T-cell (primary cell): ENCODE measurements around the gene AMELX. TPM values are rescaled to one million over a fixed set of nuclear protein-coding genes. Genes with fewer than 3 reads are reported as not detected.

Source experiments
- ATAC-seq, 4 experiments: fragments of 200-7000 bp in 3 of 4; fragments of 150-1000 bp in 1 of 4; cut with Tn5 transposase; replicated peaks in 1 of 4; 1 replicate in 3 of 4; 2 replicates in 1 of 4; pipeline ENCODE4 v1.10.0; 2021; ENCODE audit warnings: moderate library complexity in 3 of 4, mild to moderate bottlenecking in 2 of 4, moderate number of reproducible peaks in 1 of 4
- CTCF ChIA-PET, 2 donors: fragments of 300-600 bp; sonication (Branson Sonifier 250); formaldehyde crosslinking; loops; one replicate each; lab custom pipeline; 2022; ENCODE audit warnings: antibody characterized with exemption in 2 of 2; lab: Charles Lee
- POLR2A ChIA-PET, 2 donors: fragments of 300-600 bp; sonication (Branson Sonifier 250); formaldehyde crosslinking; loops; one replicate each; lab custom pipeline; 2022; ENCODE audit warnings: antibody characterized with exemption in 2 of 2; lab: Charles Lee
- DNase-seq, 35 experiments: peaks; one replicate each; pipeline versions ENCODE4 v3.0.0 to v3.0.0-alpha.2; 2013 to 2023
- H3K27ac ChIP-seq: one replicate; pipeline ENCODE4 v1.5.1; 2013; ENCODE audit warnings: low read length
- H3K27me3 ChIP-seq, 2 experiments: replicated peaks in 1 of 2; 1 replicate in 1 of 2; 2 replicates in 1 of 2; pipeline versions ENCODE4 v1.6.1 to v1.7.0; 2013; ENCODE audit warnings: low read length in 1 of 2, mixed read lengths in 1 of 2; ENCODE audit not compliant: control insufficient read depth in 2 of 2, insufficient read depth in 2 of 2; ENCODE audit errors: extremely low read depth in 1 of 2
- H3K36me3 ChIP-seq, 2 donors: 1 replicate in 1 of 2; 2 replicates in 1 of 2; pipeline versions ENCODE4 v1.6.1 to v1.7.0; 2013; ENCODE audit warnings: low read length in 1 of 2; ENCODE audit not compliant: control insufficient read depth in 2 of 2, insufficient read depth in 1 of 2; ENCODE audit errors: extremely low read depth in 1 of 2
- H3K4me1 ChIP-seq, 2 experiments: 1 replicate in 1 of 2; 2 replicates in 1 of 2; pipeline versions ENCODE4 v1.6.1 to v1.7.0; 2013; ENCODE audit warnings: low read length in 2 of 2, mixed read lengths in 1 of 2; ENCODE audit not compliant: insufficient read depth in 2 of 2, control insufficient read depth in 1 of 2; ENCODE audit errors: extremely low read depth in 1 of 2
- H3K4me3 ChIP-seq, 2 donors: 1 replicate in 1 of 2; 2 replicates in 1 of 2; pipeline versions ENCODE4 v1.5.1 to v1.7.0; 2013; ENCODE audit warnings: mild to moderate bottlenecking in 2 of 2, low read length in 1 of 2, moderate library complexity in 1 of 2; ENCODE audit not compliant: control insufficient read depth in 1 of 2; ENCODE audit errors: extremely low read depth in 1 of 2
- H3K9me3 ChIP-seq: 2 replicates; pipeline ENCODE4 v1.7.0; 2013
- H3K27ac Mint-ChIP-seq, 2 donors: one replicate each; pipeline ENCODE4 v1.8.0; 2020 to 2021; ENCODE audit warnings: mild to moderate bottlenecking in 2 of 2, mixed read lengths in 2 of 2
- H3K27me3 Mint-ChIP-seq, 2 donors: one replicate each; pipeline ENCODE4 v1.8.0; 2021 to 2022; ENCODE audit warnings: mixed read lengths in 2 of 2
- H3K36me3 Mint-ChIP-seq: one replicate; pipeline ENCODE4 v1.8.0; 2021; ENCODE audit warnings: mixed read lengths
- H3K4me1 Mint-ChIP-seq, 3 donors: one replicate each; pipeline ENCODE4 v1.8.0; 2020 to 2022; ENCODE audit warnings: mixed read lengths in 3 of 3, mild to moderate bottlenecking in 1 of 3
- H3K4me3 Mint-ChIP-seq, 3 donors: one replicate each; pipeline ENCODE4 v1.8.0; 2020 to 2022; ENCODE audit warnings: mild to moderate bottlenecking in 3 of 3, mixed read lengths in 3 of 3, moderate library complexity in 3 of 3
- H3K9me3 Mint-ChIP-seq, 3 donors: one replicate each; pipeline ENCODE4 v1.8.0; 2020 to 2022; ENCODE audit warnings: mixed read lengths in 3 of 3
- WGBS: methylation state at CpG from one replicate; pipeline ENCODE4 v1.1.5; 2013; ENCODE audit warnings: missing lambda C conversion rate; ENCODE audit not compliant: insufficient coverage; 5-methylcytosine and 5-hydroxymethylcytosine counted together
- total RNA-seq, 35 experiments: library from RNA in 6 of 35; stranded (reverse) in 6 of 35; fragments of 120-200 nt in 1 of 35; gene quantifications; one replicate each; pipeline versions ENCODE4 v1.2.1 to v1.2.4 and lab custom pipeline; 2013 to 2026

Gene AMELX
- total RNA-seq, 5 donors from 2014 or later (not counting 1 experiment from before 2014, with no cell fraction given), result not detected

- no peaks in the 10 kb centered on the region for H3K4me1 ChIP-seq
- H3K4me3 ChIP-seq, result no peak overlapping the region
- CTCF ChIA-PET, result no interaction called here
- H3K9me3 Mint-ChIP-seq, result peaks cover 0 to 7% (median 0%) of the 10 kb centered on the region in 3 donors
- no peak overlapping the region for H3K27ac Mint-ChIP-seq
- no peaks in the 10 kb centered on the region for H3K9me3 ChIP-seq
- no peaks in the 10 kb centered on the region for H3K4me1 Mint-ChIP-seq
- WGBS, result no CpG with 5 or more reads among the region's 1 CpG
- peaks cover 0 to 10% of the 10 kb centered on the region in 2 donors for H3K27me3 Mint-ChIP-seq
- DNase-seq (no peak), ATAC-seq (no peak)
- no peaks in the 10 kb centered on the region for H3K36me3 Mint-ChIP-seq
- H3K4me3 Mint-ChIP-seq, result no peak overlapping the region
- POLR2A ChIA-PET, result no interaction called here
- no peak overlapping the region for H3K27ac ChIP-seq
- no peaks in the 10 kb centered on the region for H3K36me3 ChIP-seq
- H3K27me3 ChIP-seq, result no peaks in the 10 kb centered on the region
Measured at GRCh38 chrX:11261260-11261659, 32.0 kb upstream of the AMELX start.

DNA sequence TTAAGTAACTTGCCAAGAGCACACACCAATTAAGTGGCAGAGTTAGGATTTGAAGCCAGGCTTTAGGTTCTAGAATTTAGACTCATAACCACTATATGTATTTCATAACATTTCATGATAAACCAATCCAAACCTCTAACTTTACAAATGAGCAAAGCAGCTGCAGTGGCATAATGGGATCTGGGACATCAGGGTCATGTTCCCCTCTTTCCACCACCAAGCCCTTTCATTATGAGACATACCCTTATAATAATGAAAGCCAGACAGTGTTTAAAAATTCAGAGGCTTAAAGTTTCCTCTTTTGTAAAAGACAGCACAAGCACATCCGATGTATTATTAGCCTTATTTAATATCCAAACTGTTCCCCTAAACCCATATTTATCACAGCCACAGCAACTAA is 28.3 kb upstream of the AMELX start:
- ChIA-PET POLR2A (no interaction called here), CTCF (no interaction called here)
- WGBS, result no CpG with 5 or more reads among the region's 1 CpG

DNA sequence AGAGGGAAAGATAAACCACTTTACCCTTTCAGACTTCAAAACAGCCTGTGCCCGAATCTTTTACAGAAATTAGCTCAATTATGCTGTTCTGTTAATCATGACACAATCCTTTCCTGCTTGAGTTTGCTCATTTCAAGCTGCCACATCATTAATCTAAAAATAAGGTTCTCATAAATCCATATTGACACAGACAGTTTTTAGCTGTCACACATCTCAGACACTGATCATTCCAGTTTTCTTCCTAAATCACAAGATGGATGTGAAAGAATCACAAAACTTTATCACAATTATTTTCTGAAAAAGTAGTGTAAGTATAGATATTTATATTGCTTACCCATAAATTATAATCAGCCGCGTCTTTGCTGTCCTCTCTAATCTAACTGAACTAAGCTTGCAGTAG is 27.9 kb upstream of the AMELX start:
- WGBS, result no CpG with 5 or more reads among the region's 3 CpGs
- no peak overlapping the region for H3K27ac Mint-ChIP-seq
- POLR2A ChIA-PET, result no interaction called here

More for the DNA sequence above, 28.3 kb upstream of the AMELX start:
- Histone ChIP-seq H3K9me3 (no peaks in the 10 kb centered on the region), H3K36me3 (no peaks in the 10 kb centered on the region), H3K27me3 (no peaks in the 10 kb centered on the region), H3K27ac (no peak overlapping the region), H3K4me3 (no peak overlapping the region), H3K4me1 (no peaks in the 10 kb centered on the region)
- Mint-ChIP-seq H3K4me1 (no peaks in the 10 kb centered on the region), H3K36me3 (no peaks in the 10 kb centered on the region), H3K27me3 (peaks cover 0 to 9% of the 10 kb centered on the region in 2 donors), H3K4me3 (no peak overlapping the region), H3K27ac (no peak overlapping the region), H3K9me3 (peaks cover 0 to under 1% (median 0%) of the 10 kb centered on the region in 3 donors)
- no peak for DNase-seq
- ATAC-seq, result no peak

DNA sequence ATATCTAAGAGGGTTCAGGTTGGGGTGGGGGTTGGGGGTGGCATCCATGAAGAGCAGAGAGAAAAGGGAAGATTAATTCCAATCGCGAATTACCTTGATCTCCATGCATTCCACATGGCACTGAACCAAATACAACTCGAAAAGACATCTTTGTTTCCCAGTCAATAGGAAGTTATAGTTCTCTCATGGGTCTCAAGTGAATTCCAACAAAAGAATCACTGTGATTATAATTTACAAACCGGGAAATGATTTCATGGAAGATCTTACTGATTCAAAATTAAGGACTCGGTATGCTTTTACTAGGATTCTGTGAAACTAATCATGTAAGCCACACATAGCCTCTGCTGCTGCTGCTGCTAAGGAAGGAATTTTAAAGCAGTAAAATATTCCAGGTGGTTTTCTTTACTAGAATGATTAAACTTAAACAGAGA is 26.6 kb upstream of the AMELX start:
- H3K27ac Mint-ChIP-seq, result no peak overlapping the region
- no CpG with 5 or more reads among the region's 5 CpGs for WGBS
- Histone ChIP-seq H3K4me3 (no peak overlapping the region), H3K36me3 (no peaks in the 10 kb centered on the region), H3K27me3 (no peaks in the 10 kb centered on the region), H3K4me1 (no peaks in the 10 kb centered on the region), H3K9me3 (no peaks in the 10 kb centered on the region), H3K27ac (no peak overlapping the region)
- no peak overlapping the region for H3K4me3 Mint-ChIP-seq
- no peaks in the 10 kb centered on the region for H3K4me1 Mint-ChIP-seq
- no peak for DNase-seq
- no peak for ATAC-seq
- ChIA-PET POLR2A (no interaction called here), CTCF (no interaction called here)
- H3K36me3 Mint-ChIP-seq, result no peaks in the 10 kb centered on the region
- H3K9me3 Mint-ChIP-seq, result no peaks in the 10 kb centered on the region
- H3K27me3 Mint-ChIP-seq, result peaks cover 0 to 5% of the 10 kb centered on the region in 2 donors

More for the DNA sequence above, 27.9 kb upstream of the AMELX start:
- Mint-ChIP-seq H3K9me3 (no peaks in the 10 kb centered on the region), H3K27me3 (peaks cover 0 to 5% of the 10 kb centered on the region in 2 donors), H3K4me1 (no peaks in the 10 kb centered on the region), H3K36me3 (no peaks in the 10 kb centered on the region), H3K4me3 (no peak overlapping the region)
- Histone ChIP-seq H3K4me3 (no peak overlapping the region), H3K27me3 (no peaks in the 10 kb centered on the region), H3K27ac (no peak overlapping the region), H3K36me3 (no peaks in the 10 kb centered on the region), H3K9me3 (no peaks in the 10 kb centered on the region), H3K4me1 (no peaks in the 10 kb centered on the region)
- no peak for DNase-seq
- no peak for ATAC-seq
- CTCF ChIA-PET, result no interaction called here

DNA sequence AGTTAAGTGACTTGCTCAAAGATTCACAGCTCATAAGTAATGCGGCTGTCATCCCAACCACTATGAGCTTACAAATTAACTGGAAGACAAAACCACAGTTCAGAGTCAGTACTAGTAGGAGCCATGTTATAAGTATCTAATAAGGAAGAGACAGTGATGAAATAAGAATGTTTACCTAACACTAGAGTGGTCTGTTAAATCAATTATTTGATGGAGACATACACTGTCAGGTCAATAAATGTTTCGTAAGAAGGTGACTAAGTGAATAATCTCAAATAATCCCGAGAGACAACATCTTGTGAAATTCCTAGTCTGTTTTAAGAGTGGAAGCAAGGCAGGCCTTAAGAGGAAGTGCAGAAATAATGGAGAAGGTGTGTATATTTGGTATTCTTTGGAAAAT is 25.8 kb upstream of the AMELX start:
- Histone ChIP-seq H3K36me3 (no peaks in the 10 kb centered on the region), H3K27ac (no peak overlapping the region), H3K4me1 (no peaks in the 10 kb centered on the region), H3K27me3 (no peaks in the 10 kb centered on the region), H3K9me3 (no peaks in the 10 kb centered on the region), H3K4me3 (no peak overlapping the region)
- Mint-ChIP-seq H3K27me3 (peaks cover 0 to 7% of the 10 kb centered on the region in 2 donors), H3K4me1 (no peaks in the 10 kb centered on the region), H3K9me3 (no peaks in the 10 kb centered on the region), H3K36me3 (no peaks in the 10 kb centered on the region), H3K4me3 (no peak overlapping the region), H3K27ac (no peak overlapping the region)
- no peak for ATAC-seq
- ChIA-PET CTCF (no interaction called here), POLR2A (no interaction called here)
- WGBS, result no CpG with 5 or more reads among the region's 3 CpGs
- no peak for DNase-seq

- H3K4me1 Mint-ChIP-seq, result no peaks in the 10 kb centered on the region
- ATAC-seq, result no peak
- Histone ChIP-seq H3K4me3 (no peak overlapping the region), H3K4me1 (no peaks in the 10 kb centered on the region), H3K36me3 (no peaks in the 10 kb centered on the region), H3K27me3 (no peaks in the 10 kb centered on the region), H3K9me3 (no peaks in the 10 kb centered on the region), H3K27ac (no peak overlapping the region)
- POLR2A ChIA-PET, result no interaction called here
- H3K9me3 Mint-ChIP-seq, result no peaks in the 10 kb centered on the region
- no peaks in the 10 kb centered on the region for H3K36me3 Mint-ChIP-seq
- peaks cover 0 to 9% of the 10 kb centered on the region in 2 donors for H3K27me3 Mint-ChIP-seq
- no CpG with 5 or more reads among the region's 3 CpGs for WGBS
- no peak overlapping the region for H3K4me3 Mint-ChIP-seq
- DNase-seq, result no peak
- no peak overlapping the region for H3K27ac Mint-ChIP-seq
- CTCF ChIA-PET, result no interaction called here
Measured at GRCh38 chrX:11269006-11269405, 24.2 kb upstream of the AMELX start.

- Histone ChIP-seq H3K4me3 (no peak overlapping the region), H3K4me1 (no peaks in the 10 kb centered on the region), H3K27me3 (no peaks in the 10 kb centered on the region), H3K9me3 (no peaks in the 10 kb centered on the region), H3K27ac (no peak overlapping the region), H3K36me3 (no peaks in the 10 kb centered on the region)
- POLR2A ChIA-PET, result no interaction called here
- WGBS, result no CpG with 5 or more reads among the region's 3 CpGs
- Mint-ChIP-seq H3K27ac (no peak overlapping the region), H3K27me3 (peaks cover 0 to 9% of the 10 kb centered on the region in 2 donors), H3K9me3 (no peaks in the 10 kb centered on the region), H3K36me3 (no peaks in the 10 kb centered on the region), H3K4me1 (no peaks in the 10 kb centered on the region), H3K4me3 (no peak overlapping the region)
- no peak for DNase-seq
- CTCF ChIA-PET, result no interaction called here
- no peak for ATAC-seq
Measured at GRCh38 chrX:11269996-11270395, 23.2 kb upstream of the AMELX start.
